Stimulated activated CD8-positive, alpha-beta memory T cell treated with anti-CD3 and anti-CD28 coated beads, Interleukin-4, amount 100 ng/mL, for 4 hours (primary cell): ENCODE measurements around the gene SH3PXD2B.
"Not testable (repeated sequence)": the region's sequence is repeated elsewhere in the genome, so short reads cannot be mapped to it uniquely, and the experiment has no call there.

Experiments
- DNase-seq, 2 donors: peaks; one replicate each; pipeline ENCODE4 v3.0.0-alpha.2; 2020; ENCODE audit warnings: low read depth in 2 of 2, low spot score in 1 of 2

The SH3PXD2B gene

GRCh38 chr5:172311026-172311425 lies 143.3 kb downstream of the SH3PXD2B start:
- DNase-seq = no peak

- DNase-seq = no peak
Measured at GRCh38 chr5:172305380-172305779, 148.9 kb downstream of the SH3PXD2B start.

GRCh38 chr5:172303572-172304335 lies 150.6 kb downstream of the SH3PXD2B start:
- no peak for DNase-seq

- DNase-seq = no peak
Measured at GRCh38 chr5:172303162-172303561, 151.2 kb downstream of the SH3PXD2B start.

GRCh38 chr5:172302047-172302710 lies 152.1 kb downstream of the SH3PXD2B start:
- DNase-seq = no peak

GRCh38 chr5:172299916-172300439 lies 154.3 kb downstream of the SH3PXD2B start:
- DNase-seq = no peak

- DNase-seq = no peak
Measured at GRCh38 chr5:172294831-172295230, 159.5 kb downstream of the SH3PXD2B start.

GRCh38 chr5:172293745-172294342 lies 160.5 kb downstream of the SH3PXD2B start:
- DNase-seq = no peak

- peak; percentile 13 to 29 for DNase-seq
Measured at GRCh38 chr5:172293054-172293744, 161.1 kb downstream of the SH3PXD2B start.

- not testable (repeated sequence) for DNase-seq
Measured at GRCh38 chr5:172291837-172292236, 162.5 kb downstream of the SH3PXD2B start.

GRCh38 chr5:172288465-172288864 lies 165.9 kb downstream of the SH3PXD2B start:
- no peak for DNase-seq

GRCh38 chr5:172287140-172287539 lies 167.2 kb downstream of the SH3PXD2B start:
- DNase-seq = not testable (repeated sequence)

- DNase-seq = no peak
Measured at GRCh38 chr5:172285226-172286143, 168.8 kb downstream of the SH3PXD2B start.

- no peak for DNase-seq
Measured at GRCh38 chr5:172284611-172284980, 169.7 kb downstream of the SH3PXD2B start.

- peak; percentile 44 to 60 for DNase-seq
Measured at GRCh38 chr5:172283862-172284610, 170.3 kb downstream of the SH3PXD2B start.

GRCh38 chr5:172283020-172283861 lies 171.1 kb downstream of the SH3PXD2B start, which contains the start of gene UBTD2:
UBTD2 (minus strand) TSS chr5:172283764; CDS start chr5:172283665, 99 bp downstream.
- DNase-seq = peak; percentile 38 to 50

- no peak for DNase-seq
Measured at GRCh38 chr5:172282272-172283019, 171.9 kb downstream of the SH3PXD2B start.

GRCh38 chr5:172281346-172281745 lies 173.0 kb downstream of the SH3PXD2B start:
- no peak for DNase-seq
